B cell (primary cell): Measurements from ENCODE around the gene GTPBP4. TPM values are rescaled to one million over a fixed set of nuclear protein-coding genes. Genes with fewer than 3 reads are reported as not detected.

Experiments
- ATAC-seq: fragments of 200-7000 bp; cut with Tn5 transposase; one replicate; pipeline ENCODE4 v1.10.0; 2021; ENCODE audit warnings: low read depth, mild to moderate bottlenecking, moderate number of reproducible peaks, moderate library complexity
- CTCF ChIA-PET: fragments of 350-600 bp; sonication (Branson Sonifier 250); formaldehyde crosslinking; loops from one replicate; lab custom pipeline; 2021; ENCODE audit warnings: antibody characterized with exemption, inconsistent platforms; lab: Charles Lee
- POLR2A ChIA-PET: fragments of 350-600 bp; sonication (Branson Sonifier 250); formaldehyde crosslinking; loops from one replicate; lab custom pipeline; 2021; ENCODE audit warnings: antibody characterized with exemption; lab: Charles Lee
- DNase-seq: peaks from one replicate; pipeline ENCODE4 v3.0.0; 2013
- H2AFZ ChIP-seq: 2 replicates; pipeline ENCODE4 v1.6.1; 2012; ENCODE audit warnings: mild to moderate bottlenecking, low read depth, low read length; ENCODE audit not compliant: insufficient read depth, poor library complexity, severe bottlenecking
- H3K27ac ChIP-seq, 2 donors: 1 replicate in 1 of 2; 2 replicates in 1 of 2; pipeline ENCODE4 v1.5.1; 2012 to 2013; ENCODE audit warnings: low read length in 2 of 2, mild to moderate bottlenecking in 2 of 2, moderate library complexity in 1 of 2
- H3K27me3 ChIP-seq, 4 experiments: fragments of 200-600 bp in 1 of 4; sonication (generic) in 1 of 4; replicated peaks in 1 of 4; 1 replicate in 2 of 4; 2 replicates in 2 of 4; pipeline versions ENCODE4 v1.6.1 to v1.7.0; 2013 to 2016; ENCODE audit warnings: low read length in 3 of 4, mild to moderate bottlenecking in 2 of 4, mixed read lengths in 1 of 4, moderate library complexity in 1 of 4; ENCODE audit not compliant: insufficient read depth in 4 of 4, control insufficient read depth in 3 of 4; ENCODE audit errors: control extremely low read depth in 1 of 4
- H3K36me3 ChIP-seq, 2 experiments: replicated peaks in 1 of 2; 1 replicate in 1 of 2; 2 replicates in 1 of 2; pipeline versions ENCODE4 v1.6.1 to v1.7.1; 2013; ENCODE audit warnings: low read length in 1 of 2; ENCODE audit not compliant: insufficient read depth in 2 of 2, control insufficient read depth in 1 of 2; ENCODE audit errors: control extremely low read depth in 1 of 2, extremely low read depth in 1 of 2
- H3K4me1 ChIP-seq, 2 donors: fragments of 200-600 bp in 1 of 2; sonication (generic) in 1 of 2; 1 replicate in 1 of 2; 2 replicates in 1 of 2; pipeline versions ENCODE4 v1.5.1 to v1.6.1; 2013 to 2017; ENCODE audit warnings: low read length in 2 of 2; ENCODE audit not compliant: control insufficient read depth in 2 of 2, insufficient read depth in 2 of 2
- H3K4me2 ChIP-seq: replicated peaks from 2 replicates; pipeline ENCODE3; 2012; ENCODE audit warnings: mild to moderate bottlenecking, low read depth, low read length; ENCODE audit not compliant: poor library complexity, severe bottlenecking
- H3K4me3 ChIP-seq, 5 experiments: fragments of 200-600 bp in 1 of 5; sonication (generic) in 1 of 5; 1 replicate in 3 of 5; 2 replicates in 2 of 5; pipeline versions ENCODE4 v1.5.1 to v1.7.0; 2011 to 2016; ENCODE audit warnings: low read length in 4 of 5, mild to moderate bottlenecking in 4 of 5, low read depth in 2 of 5, control low read depth in 1 of 5, moderate library complexity in 1 of 5; ENCODE audit not compliant: insufficient read depth in 1 of 5; ENCODE audit errors: control extremely low read depth in 1 of 5, extremely low read depth in 1 of 5
- H3K79me2 ChIP-seq: fragments of 200-600 bp; sonication (generic); one replicate; pipeline ENCODE4 v1.6.0; 2016; ENCODE audit warnings: low read length; ENCODE audit not compliant: control insufficient read depth, insufficient read depth
- H3K9ac ChIP-seq: fragments of 200-600 bp; sonication (generic); 2 replicates; pipeline ENCODE4 v1.6.1; 2017; ENCODE audit warnings: mild to moderate bottlenecking, low read length, moderate library complexity
- H3K9me3 ChIP-seq, 3 donors: one replicate each; pipeline versions ENCODE4 v1.6.1 to v1.7.1; 2013; ENCODE audit warnings: low read length in 2 of 3; ENCODE audit not compliant: control insufficient read depth in 2 of 3, insufficient read depth in 1 of 3; ENCODE audit errors: control extremely low read depth in 1 of 3
- H4K20me1 ChIP-seq: 2 replicates; pipeline ENCODE4 v1.6.0; 2012; ENCODE audit warnings: mild to moderate bottlenecking, low read length; ENCODE audit not compliant: insufficient read depth, control insufficient read depth, poor library complexity, severe bottlenecking
- H3K27ac Mint-ChIP-seq: one replicate; pipeline ENCODE4 v1.8.0; 2021; ENCODE audit warnings: mixed read lengths
- H3K27me3 Mint-ChIP-seq: one replicate; pipeline ENCODE4 v1.8.0; 2021; ENCODE audit warnings: mixed read lengths
- H3K4me1 Mint-ChIP-seq: one replicate; pipeline ENCODE4 v1.8.0; 2021; ENCODE audit warnings: mixed read lengths
- H3K4me3 Mint-ChIP-seq: one replicate; pipeline ENCODE4 v1.8.0; 2021; ENCODE audit warnings: mixed read lengths
- H3K9me3 Mint-ChIP-seq: one replicate; pipeline ENCODE4 v1.8.0; 2022; ENCODE audit warnings: mixed read lengths; ENCODE audit not compliant: insufficient read depth
- EZH2 ChIP-seq: IDR thresholded peaks from 2 replicates; pipeline ENCODE4 v1.6.1; 2012; ENCODE audit warnings: borderline replicate concordance, low read depth, mild to moderate bottlenecking, moderate library complexity, low read length; ENCODE audit not compliant: insufficient read depth, poor library complexity, severe bottlenecking
- WGBS: methylation state at CpG from one replicate; pipeline ENCODE4 v1.1.5; 2013; ENCODE audit warnings: missing lambda C conversion rate; ENCODE audit not compliant: insufficient coverage; 5-methylcytosine and 5-hydroxymethylcytosine counted together
- intact Hi-C: fragments of 100-400 bp; cut with micrococcal nuclease; formaldehyde crosslinking; loops from one replicate; pipeline ENCODE4 v1.10.0; 2022
- polyA plus RNA-seq: library from polyadenylated mRNA; depleted of rRNA; stranded (reverse); fragments of >200 nt; gene quantifications from 2 replicates; pipeline ENCODE4 v1.2.3, GENCODE V29; 2012
- total RNA-seq, 2 donors: library from RNA; stranded (reverse); fragments of 120-200 nt in 1 of 2; gene quantifications; 1 replicate in 1 of 2; 2 replicates in 1 of 2; pipeline versions ENCODE4 v1.2.3 to v1.2.4, GENCODE V29; 2013 to 2022
- TF ChIP-seq, protein P1 (sequence below): fragments of 200-600 bp; IDR thresholded peaks from one replicate; pipeline ENCODE4 v1.8.0; 2022; ENCODE audit warnings: antibody characterized with exemption, mild to moderate bottlenecking

Gene GTPBP4
- total and polyA plus RNA-seq, 2 donors (not counting 1 experiment from before 2014, with no cell fraction given), result 11.8 to 45.4 TPM

DNA sequence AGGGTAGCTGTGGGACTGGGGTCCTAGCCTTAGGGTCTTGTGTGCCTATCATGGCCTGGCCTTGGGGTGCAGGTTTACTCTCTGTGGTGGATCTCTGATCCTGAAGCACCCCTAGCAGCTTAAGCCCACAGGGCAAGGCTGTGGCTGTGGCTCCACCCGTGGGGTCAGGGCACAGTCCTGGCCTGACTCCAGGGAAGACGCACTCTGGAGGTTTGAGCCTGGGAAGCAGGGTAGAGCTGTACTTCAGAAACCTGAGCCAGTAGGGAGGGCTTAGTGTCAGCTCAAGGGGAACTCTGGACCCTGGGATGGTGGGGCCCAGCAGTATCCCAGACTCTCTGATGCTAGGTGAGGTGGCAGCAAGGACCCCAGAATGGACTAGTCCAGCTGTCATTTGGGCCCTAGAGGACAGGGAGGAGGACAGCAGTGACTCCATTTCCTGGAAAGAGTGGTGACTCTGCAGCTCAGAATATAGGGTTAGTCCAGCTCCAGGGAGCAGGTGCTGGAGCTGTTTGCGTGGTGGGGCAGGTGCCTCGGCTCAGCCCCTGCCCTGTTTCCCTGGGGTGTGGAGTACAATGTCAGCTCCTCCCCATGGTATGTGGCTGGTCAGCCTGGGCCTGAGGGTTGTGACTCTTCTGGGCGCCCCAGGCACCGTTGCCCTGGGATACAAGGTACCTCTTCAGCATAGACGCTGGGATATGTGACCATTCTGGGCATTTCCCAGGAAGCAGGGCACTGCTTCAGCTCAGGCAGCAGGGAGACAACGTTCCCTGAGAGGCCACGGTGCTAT lies 15.8 kb downstream of the GTPBP4 start:
- Mint-ChIP-seq H3K27ac (no peak overlapping the region), H3K27me3 (no peaks in the 10 kb centered on the region), H3K9me3 (no peaks in the 10 kb centered on the region), H3K4me1 (no peaks in the 10 kb centered on the region), H3K4me3 (no peak overlapping the region)
- peaks cover 0 to 4% (median 3%) of the 10 kb centered on the region in 3 donors for H3K9me3 ChIP-seq
- no peak overlapping the region for H3K4me2 ChIP-seq
- no peak overlapping the region for H2AFZ ChIP-seq
- ATAC-seq, result no peak
- TF ChIP-seq EZH2, result no peak
- TF ChIP-seq, protein P1, sequence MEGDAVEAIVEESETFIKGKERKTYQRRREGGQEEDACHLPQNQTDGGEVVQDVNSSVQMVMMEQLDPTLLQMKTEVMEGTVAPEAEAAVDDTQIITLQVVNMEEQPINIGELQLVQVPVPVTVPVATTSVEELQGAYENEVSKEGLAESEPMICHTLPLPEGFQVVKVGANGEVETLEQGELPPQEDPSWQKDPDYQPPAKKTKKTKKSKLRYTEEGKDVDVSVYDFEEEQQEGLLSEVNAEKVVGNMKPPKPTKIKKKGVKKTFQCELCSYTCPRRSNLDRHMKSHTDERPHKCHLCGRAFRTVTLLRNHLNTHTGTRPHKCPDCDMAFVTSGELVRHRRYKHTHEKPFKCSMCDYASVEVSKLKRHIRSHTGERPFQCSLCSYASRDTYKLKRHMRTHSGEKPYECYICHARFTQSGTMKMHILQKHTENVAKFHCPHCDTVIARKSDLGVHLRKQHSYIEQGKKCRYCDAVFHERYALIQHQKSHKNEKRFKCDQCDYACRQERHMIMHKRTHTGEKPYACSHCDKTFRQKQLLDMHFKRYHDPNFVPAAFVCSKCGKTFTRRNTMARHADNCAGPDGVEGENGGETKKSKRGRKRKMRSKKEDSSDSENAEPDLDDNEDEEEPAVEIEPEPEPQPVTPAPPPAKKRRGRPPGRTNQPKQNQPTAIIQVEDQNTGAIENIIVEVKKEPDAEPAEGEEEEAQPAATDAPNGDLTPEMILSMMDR, result no peak
- 94% methylated on average over 8 of the region's 9 CpGs for WGBS
- no peaks in the 10 kb centered on the region for H3K4me1 ChIP-seq
- H3K4me3 ChIP-seq, result no peak overlapping the region
- intact Hi-C loops, result no loop called here
- H3K27ac ChIP-seq, result no peak overlapping the region
- DNase-seq, result no peak
- H3K9ac ChIP-seq, result no peak overlapping the region
- peaks cover 20% of the 10 kb centered on the region for H4K20me1 ChIP-seq
- H3K79me2 ChIP-seq, result peaks cover 37% of the 10 kb centered on the region
- ChIA-PET CTCF (no interaction called here), POLR2A (no interaction called here)
- no peaks in the 10 kb centered on the region for H3K27me3 ChIP-seq
- H3K36me3 ChIP-seq, result peaks cover 9 to 85% of the 10 kb centered on the region in 2 experiments

DNA sequence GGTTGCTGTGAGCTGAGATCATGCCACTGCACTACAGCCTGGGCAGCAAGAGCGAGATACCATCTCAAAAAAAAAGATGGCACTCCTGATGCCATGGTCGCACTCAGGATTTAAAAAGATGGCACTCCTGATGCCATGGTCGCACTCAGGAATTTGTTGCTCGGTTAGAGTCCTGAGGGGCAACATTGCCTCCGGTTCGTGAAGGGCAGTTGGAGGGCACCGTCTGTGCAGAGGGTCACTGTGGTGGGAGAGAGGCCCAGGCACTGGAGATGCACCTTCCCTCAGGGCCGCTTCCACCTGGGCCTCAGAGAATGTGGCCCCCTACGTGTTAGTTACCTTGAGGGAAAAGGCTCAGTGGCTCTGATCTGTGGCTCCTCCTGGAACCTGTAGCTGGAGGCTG lies 18.3 kb downstream of the GTPBP4 start:
- H3K27ac ChIP-seq, result no peak overlapping the region
- peaks cover 0 to 4% (median 3%) of the 10 kb centered on the region in 3 donors for H3K9me3 ChIP-seq
- H4K20me1 ChIP-seq, result peaks cover 20% of the 10 kb centered on the region
- no peak overlapping the region for H3K4me3 ChIP-seq
- peaks cover 32% of the 10 kb centered on the region for H3K79me2 ChIP-seq
- H3K36me3 ChIP-seq, result peaks cover 7 to 90% of the 10 kb centered on the region in 2 experiments
- ChIA-PET CTCF (interaction anchor here (0.6 kb wide), 1 partner anchor 123 kb away, joined by 5 read pairs; no protein-coding TSS in a partner anchor), POLR2A (no interaction called here)
- intact Hi-C loops, result no loop called here
- Mint-ChIP-seq H3K27me3 (no peaks in the 10 kb centered on the region), H3K27ac (no peak overlapping the region), H3K4me3 (no peak overlapping the region), H3K9me3 (no peaks in the 10 kb centered on the region), H3K4me1 (no peaks in the 10 kb centered on the region)
- H3K9ac ChIP-seq, result no peak overlapping the region
- H3K4me1 ChIP-seq, result no peaks in the 10 kb centered on the region
- TF ChIP-seq EZH2, result no peak
- TF ChIP-seq, protein P1, result no peak
- WGBS, result 100% methylated on average over 9 of the region's 9 CpGs
- DNase-seq (no peak), ATAC-seq (no peak)
- no peaks in the 10 kb centered on the region for H3K27me3 ChIP-seq
- H2AFZ ChIP-seq, result no peak overlapping the region
- H3K4me2 ChIP-seq, result no peak overlapping the region
